T-helper 2 cell treated with Interferon-gamma antibody and Interleukin-4, amounts not matched to agents 100 ng/mL and 5 ng/mL, for 36 hours (primary cell): ENCODE results near the gene IFT57. TPM values are rescaled to one million over a fixed set of nuclear protein-coding genes. Genes with fewer than 3 reads are reported as not detected.

ENCODE experiments used
- intact Hi-C: fragments of 100-400 bp; cut with micrococcal nuclease; formaldehyde crosslinking; loops from one replicate; pipeline ENCODE4 v1.15.1; 2023
- total RNA-seq: library from RNA; stranded (reverse); gene quantifications from 2 replicates; pipeline ENCODE4 v1.2.3, GENCODE V29; 2022

IFT57 gene
- total RNA-seq, 1 donor from 2014 or later = 16.7 TPM

DNA sequence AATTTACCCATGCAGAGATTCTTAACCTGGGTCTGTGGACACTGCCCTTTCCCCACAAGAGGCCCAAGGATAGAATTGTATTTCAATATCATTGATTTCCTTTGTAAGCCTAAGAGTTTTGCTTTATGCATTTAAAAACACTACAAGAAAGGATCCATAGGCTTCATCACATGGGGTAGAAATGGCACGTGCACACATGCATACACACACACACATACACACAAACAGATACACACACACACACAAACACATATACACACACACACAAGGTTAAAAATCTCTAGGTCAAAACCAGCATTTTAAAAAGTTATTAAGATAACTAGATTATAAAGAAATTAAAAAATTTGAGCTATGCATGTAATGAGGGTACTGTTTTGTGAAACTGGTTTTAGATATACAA, 95.9 kb downstream of the IFT57 start:
- intact Hi-C loops = loop anchor here (5.0 kb wide), 1 partner anchor 461 kb away; the partner anchor contains the start of genes CIP2A and DZIP3

- intact Hi-C loops = loop anchor here (1.0 to 5.0 kb wide), 7 partner anchors 9 to 603 kb away; partner anchors contain the start of genes BBX, CIP2A, DZIP3 and IFT57
These were observed 96.6 kb downstream of the IFT57 start for GRCh38 chr3:108125550-108126071.

DNA sequence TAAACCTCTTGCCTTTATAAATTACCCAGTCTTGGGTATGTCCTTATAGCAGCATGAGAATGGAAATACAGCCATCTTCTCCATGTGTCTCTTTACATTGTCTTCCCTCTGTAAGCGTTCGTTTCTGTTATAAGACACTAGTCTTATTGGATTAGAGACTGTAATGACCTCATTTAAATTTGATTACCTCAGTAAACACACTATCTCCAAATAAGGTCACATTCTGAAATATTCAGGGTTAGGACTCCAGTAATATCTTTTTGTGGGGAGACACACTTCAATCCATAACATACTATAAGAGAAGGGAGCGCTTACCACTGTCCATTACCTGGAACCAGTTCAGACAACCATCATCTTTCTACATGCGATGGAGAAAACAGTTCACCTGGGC, 97.1 kb downstream of the IFT57 start:
- intact Hi-C loops = loop anchor here (1.0 to 5.0 kb wide), 7 partner anchors 9 to 602 kb away; partner anchors contain the start of genes BBX, CIP2A, DZIP3 and IFT57

GRCh38 chr3:108124337-108125152, 97.7 kb downstream of the IFT57 start:
- intact Hi-C loops = loop anchor here (1.0 to 5.0 kb wide), 9 partner anchors 10 to 602 kb away; partner anchors contain the start of genes BBX, CIP2A, DZIP3 and IFT57

- intact Hi-C loops = no loop called here
These were observed 98.9 kb downstream of the IFT57 start for GRCh38 chr3:108123326-108123725.

GRCh38 chr3:108122276-108122675, 99.9 kb downstream of the IFT57 start:
- intact Hi-C loops = no loop called here

DNA sequence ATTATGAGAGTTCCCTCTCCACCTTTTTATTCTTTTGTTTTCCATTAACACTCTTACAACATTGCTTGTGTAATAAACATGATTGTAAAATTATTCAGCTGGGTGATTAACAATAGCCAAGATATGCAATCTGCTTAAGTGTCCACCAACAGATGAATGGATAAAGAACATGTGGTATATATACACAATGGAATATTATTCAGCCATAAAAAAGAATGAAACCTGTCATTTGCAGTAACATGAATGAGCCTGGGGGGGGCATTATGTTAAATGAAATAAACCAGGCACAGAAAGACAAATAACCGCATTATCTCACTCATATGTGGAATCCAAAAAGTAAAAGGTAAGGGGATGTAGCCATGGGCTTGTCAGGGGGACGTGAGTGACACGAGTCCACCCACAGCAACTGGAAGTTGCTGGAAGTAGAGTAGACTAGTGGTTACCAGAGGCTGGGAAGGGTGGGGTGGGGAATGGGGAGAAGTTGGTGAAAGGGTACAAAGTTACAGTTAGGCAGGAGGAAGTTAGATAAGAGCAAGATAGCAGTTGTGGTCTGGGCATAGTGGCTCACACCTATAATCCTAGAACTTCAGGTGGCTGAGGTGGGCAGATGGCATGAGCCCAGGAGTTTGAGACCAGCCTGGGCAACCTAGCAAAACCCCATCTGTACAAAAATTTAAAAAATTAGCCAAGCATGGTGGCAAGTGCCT, 102.7 kb downstream of the IFT57 start:
- intact Hi-C loops = no loop called here

DNA sequence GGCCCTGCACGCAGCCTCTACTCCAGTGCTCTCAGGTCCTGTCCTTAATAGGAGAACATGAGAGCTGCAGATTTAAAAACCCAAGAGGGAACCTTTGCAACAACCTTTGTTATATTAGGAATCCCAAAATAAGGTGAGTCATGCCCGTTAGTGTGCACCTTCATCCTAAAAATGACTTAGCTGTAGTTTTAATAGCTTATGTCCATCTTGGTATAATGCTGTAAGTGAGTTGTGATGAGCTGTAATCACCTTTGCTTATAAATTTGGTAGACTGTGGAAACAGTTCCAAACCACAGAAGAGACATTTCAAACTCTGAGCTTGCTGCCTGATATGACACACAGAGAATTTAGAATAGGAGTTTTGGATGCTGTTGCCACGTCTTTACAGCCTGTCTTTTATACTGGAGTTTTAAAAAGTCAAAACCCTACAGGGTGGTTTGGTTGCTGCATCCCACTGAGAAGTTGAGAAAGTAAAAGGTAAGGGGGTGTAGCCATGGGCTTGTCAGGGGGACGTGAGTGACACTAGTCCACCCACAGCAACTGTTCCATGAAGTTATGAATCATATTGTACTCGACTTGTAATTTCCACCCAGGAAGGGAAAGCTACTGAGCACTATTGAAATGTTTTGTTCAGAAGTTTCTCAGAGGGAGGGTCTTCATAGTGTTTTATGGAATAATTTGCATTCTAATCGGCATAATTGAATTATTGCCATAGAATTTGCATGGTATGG, 104.0 kb downstream of the IFT57 start:
- intact Hi-C loops = no loop called here

- intact Hi-C loops = no loop called here
These were observed 104.9 kb downstream of the IFT57 start for GRCh38 chr3:108117241-108117775.

- intact Hi-C loops = no loop called here
These were observed 107.7 kb downstream of the IFT57 start for GRCh38 chr3:108114423-108115065.

GRCh38 chr3:108113975-108114374, 108.2 kb downstream of the IFT57 start:
- intact Hi-C loops = no loop called here

DNA sequence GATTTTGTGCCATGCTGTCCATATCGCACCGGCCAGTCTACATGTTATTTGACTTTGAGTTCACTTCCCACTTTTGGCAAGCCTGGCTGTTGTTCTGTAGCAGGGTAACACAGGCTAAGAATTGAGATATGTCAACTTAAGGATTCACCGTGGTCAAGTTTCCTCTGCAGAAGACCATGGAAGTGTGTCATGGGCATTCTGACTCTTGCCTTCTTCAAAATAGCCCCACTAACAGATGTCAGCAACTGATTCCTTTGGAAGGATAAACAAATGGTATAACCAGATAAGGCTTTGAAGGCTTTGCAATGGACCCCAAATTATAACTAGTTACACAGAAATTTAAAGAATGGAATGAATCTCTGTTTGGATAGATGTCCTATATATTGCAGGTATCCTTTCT, 111.3 kb downstream of the IFT57 start:
- intact Hi-C loops = no loop called here

Other genes with a start within 250 kb of the IFT57 start
- gene CD47, start 131.4 kb downstream of the IFT57 start, total RNA-seq = 140 and 141 TPM in 2 replicates
- gene HHLA2, start 74.1 kb upstream of the IFT57 start, total RNA-seq = 2.0 and 2.5 TPM in 2 replicates